HG02610 (cell line): ENCODE data around the gene GULP1.

Experiments
- ATAC-seq: cut with Tn5 transposase; IDR thresholded peaks from one replicate; pipeline ENCODE4 v1.9.1; 2021; ENCODE audit warnings: mild to moderate bottlenecking, moderate library complexity; ENCODE audit not compliant: unreplicated experiment

GULP1 gene

DNA sequence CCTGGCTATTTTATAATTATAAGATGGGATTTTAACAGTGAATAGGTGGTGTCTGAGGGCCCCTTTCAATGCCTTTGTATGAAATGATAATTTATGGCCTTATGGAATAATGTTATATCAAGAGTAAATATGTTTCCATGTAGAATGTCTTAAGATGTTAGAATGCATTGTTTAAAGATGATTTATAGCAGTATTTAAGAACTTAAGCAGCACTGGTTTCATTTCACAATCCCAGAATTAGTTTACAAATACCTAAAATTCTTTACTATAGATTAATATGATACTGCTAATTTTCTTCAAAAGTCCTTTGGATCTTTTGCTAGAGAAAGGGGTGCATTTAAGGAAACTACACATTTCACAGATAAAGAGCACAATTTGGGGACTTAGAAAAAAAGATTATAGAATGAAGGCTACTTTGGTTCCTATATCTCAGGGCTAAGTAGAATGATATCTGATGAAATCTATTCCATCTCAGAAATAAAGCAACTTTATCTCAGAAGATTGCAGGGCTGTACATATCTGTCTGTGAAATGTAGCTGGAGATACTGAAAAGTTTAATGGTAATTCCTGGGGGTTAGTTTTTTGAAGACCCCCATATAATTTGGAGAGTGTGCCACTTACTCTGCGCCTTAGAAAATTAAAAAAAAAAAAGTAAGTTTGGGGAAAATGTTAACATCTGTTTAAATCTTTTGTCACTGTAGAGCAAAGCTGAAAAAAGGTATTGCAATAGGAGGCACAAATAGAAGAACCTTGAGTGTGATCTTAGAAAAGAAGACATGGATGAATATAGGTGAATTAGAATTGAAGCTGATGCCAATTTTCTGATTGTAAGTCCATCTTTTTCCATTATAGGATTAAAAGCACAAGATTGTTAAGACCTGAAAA, 123.4 kb downstream of the GULP1 start:
- ATAC-seq, result no peak

- ATAC-seq, result no peak
Measured at GRCh38 chr2:188415754-188416083, 124.0 kb downstream of the GULP1 start.

- no peak for ATAC-seq
Measured at GRCh38 chr2:188416367-188416766, 124.7 kb downstream of the GULP1 start.

- no peak for ATAC-seq
Measured at GRCh38 chr2:188422726-188423125, 131.1 kb downstream of the GULP1 start.

DNA sequence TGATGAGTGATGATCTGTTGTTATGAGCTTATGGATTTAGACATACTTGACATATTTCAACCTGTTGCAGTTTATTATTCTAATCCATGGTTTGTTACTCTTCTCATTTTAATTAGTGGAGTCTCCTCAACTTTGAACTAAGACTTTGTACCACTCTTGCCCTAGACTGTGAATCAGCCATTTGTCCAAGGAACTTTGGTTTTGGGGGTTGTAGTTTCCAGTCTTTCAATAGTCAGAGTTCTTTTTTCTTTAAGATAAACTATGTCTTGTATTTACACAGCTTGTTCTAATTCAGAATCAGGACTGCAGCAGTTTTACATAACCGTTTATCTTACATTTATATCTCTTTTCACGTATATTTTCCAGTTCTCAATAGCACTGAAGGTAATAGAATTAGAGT, 133.6 kb downstream of the GULP1 start:
- no peak for ATAC-seq

- ATAC-seq, result no peak
Measured at GRCh38 chr2:188426121-188426520, 134.4 kb downstream of the GULP1 start.

DNA sequence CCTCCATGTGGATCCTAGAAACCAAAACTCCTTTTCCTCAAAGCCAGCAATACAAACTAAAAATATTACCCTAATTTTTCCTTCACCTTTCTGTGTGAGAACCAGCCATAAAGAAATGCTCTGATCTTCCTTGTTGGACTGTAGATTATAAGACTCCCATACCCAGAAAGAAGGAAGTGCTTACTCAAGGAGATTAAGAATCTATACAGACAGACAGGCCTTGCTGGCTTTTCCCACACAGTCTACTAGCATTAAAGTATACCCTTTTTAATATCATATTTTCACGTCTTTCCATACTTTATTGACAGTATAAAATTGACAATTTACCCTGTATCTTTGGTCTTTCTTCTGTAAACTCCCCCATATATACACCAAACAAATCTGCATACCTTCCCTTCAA, 139.0 kb downstream of the GULP1 start:
- no peak for ATAC-seq

- ATAC-seq, result no peak
Measured at GRCh38 chr2:188434018-188434417, 142.3 kb downstream of the GULP1 start.

GRCh38 chr2:188435115-188435514, 143.4 kb downstream of the GULP1 start:
- ATAC-seq, result no peak

DNA sequence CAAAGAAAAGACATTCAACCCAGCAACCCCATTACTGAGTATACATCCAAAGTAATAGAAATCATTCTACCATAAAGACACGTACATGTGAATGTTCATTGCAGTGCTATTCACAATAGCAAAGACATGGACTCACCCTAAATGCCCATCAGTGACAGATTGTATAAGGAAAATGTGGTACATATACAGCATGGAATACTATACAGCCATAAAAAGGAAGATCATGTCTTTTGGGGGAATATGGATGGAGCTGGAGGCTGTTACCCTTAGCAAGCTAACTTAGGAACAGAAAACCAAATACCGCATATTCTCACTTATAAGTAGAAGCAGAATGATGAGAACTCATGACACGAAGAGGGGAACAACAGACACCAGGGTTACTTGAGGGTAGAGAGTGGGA, 145.9 kb downstream of the GULP1 start:
- ATAC-seq, result no peak

GRCh38 chr2:188439986-188440385, 148.3 kb downstream of the GULP1 start:
- no peak for ATAC-seq

GRCh38 chr2:188440849-188441248, 149.2 kb downstream of the GULP1 start:
- no peak for ATAC-seq

GRCh38 chr2:188441288-188441947, 149.7 kb downstream of the GULP1 start:
- ATAC-seq, result no peak

DNA sequence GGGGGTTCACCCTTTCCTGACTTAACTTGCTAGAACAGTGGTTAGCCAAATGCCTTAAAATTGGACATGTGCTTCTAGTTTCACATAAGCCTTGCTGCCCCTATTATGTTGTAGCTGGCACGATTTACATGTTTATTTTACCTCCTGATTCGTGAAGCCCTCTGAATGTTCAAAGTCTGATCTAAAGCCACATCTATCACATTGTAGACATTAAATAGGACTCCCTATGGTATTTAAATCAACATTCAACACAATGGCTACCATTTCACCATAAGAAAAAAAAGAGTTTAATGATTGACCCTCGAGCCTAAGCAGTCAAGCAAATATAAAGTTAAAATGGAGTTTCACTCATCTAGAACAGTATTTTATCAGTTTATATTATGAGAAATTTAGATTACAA, 151.5 kb downstream of the GULP1 start:
- ATAC-seq, result no peak

- ATAC-seq, result no peak
Measured at GRCh38 chr2:188444106-188444835, 152.6 kb downstream of the GULP1 start.

DNA sequence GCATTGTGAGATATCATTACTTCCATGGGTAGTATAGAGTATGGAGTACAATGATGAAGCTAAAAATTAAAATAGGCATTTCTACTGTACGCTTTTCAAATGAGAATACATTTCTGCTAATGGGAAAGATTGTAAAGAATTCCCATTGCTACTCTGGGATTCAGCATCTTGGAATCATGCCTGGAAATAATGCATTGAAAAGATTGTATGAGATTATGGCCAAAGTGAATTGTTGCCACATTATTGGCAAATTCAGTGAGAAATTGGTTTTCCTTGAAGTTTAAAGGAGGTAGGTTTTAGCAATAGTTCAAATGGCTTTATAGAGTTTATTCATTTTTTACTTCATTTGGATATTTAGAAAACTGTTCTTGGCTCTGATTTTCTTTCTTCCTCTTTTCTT, 157.9 kb downstream of the GULP1 start:
- ATAC-seq, result no peak

DNA sequence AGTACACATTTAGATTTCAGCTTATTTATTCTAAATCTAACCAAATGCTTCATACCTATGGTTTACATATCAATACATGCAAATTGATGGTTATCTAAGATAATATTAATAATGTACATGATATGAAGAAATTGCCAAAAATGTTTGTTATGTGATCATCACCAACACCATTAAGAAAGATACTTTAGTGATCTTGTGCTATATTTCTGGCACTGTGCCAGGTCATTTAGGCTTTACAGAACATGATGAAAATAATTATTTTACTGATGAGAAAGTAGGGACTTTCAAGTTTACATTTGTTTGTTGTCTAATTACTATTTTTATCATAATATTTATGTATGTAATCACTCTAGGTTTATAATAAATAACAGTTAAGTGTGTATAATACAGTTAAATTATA, 158.3 kb downstream of the GULP1 start:
- no peak for ATAC-seq

DNA sequence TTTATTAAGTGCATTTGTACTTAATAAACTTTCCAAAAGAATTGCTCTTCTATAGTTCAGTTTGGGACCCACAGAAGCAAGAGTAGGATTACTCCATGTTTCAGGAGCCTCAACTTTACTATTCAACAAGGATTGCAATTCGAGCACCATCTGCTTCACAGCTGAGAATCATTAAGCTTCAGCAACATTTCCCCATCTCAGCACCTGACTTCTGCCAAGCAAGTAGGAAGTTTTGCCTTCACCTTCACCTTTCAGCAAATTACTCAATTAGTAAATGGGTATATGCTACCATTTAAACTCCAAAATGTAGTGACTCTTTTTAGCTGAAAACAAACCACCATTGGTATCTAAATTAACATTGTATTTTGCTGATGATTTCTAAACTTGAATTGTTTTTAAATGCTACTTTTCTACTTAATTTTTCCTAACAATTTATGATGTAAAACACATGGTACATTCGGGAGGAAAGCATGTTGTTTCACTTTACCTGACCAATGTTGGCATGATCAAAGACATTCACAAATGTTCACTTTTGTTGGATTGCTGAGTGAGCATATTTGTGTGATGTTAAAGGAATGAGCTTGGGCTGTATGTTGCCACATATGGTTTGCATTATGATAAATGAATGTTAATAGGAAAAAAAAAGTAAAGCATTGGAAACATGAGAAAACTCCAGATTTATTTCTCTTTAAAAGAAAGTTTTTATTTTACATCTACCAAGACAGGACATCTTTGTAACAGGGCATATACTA, 159.2 kb downstream of the GULP1 start:
- no peak for ATAC-seq

- no peak for ATAC-seq
Measured at GRCh38 chr2:188452084-188452483, 160.4 kb downstream of the GULP1 start.

- ATAC-seq, result no peak
Measured at GRCh38 chr2:188456114-188456909, 164.6 kb downstream of the GULP1 start.
